H1 (cell line): ENCODE measurements around the gene PRMT5. TPM values are rescaled to one million over a fixed set of nuclear protein-coding genes. Genes with fewer than 3 reads are reported as not detected.

ENCODE experiments used
- CTCF ChIA-PET: fragments of 300-600 bp; sonication (Branson Sonifier 250); formaldehyde crosslinking; loops from one replicate; lab custom pipeline; 2021; ENCODE audit not compliant: partially characterized antibody; lab: Charles Lee
- POLR2A ChIA-PET: fragments of 300-600 bp; sonication (Branson Sonifier 250); formaldehyde crosslinking; loops from one replicate; lab custom pipeline; 2021; ENCODE audit warnings: inconsistent platforms; ENCODE audit not compliant: partially characterized antibody; lab: Charles Lee
- DNase-seq, 2 experiments: peaks; one replicate each; pipeline versions ENCODE4 v3.0.0 to v3.0.0-alpha.2; 2010 to 2022; ENCODE audit warnings: low spot score in 2 of 2, low read depth in 1 of 2, mixed read lengths in 1 of 2
- FAIRE-seq: peaks from 2 replicates; lab custom pipeline; 2011; peaks lifted over from hg19 to GRCh38; lab: Jason Lieb, UNC
- H2AFZ ChIP-seq: 2 replicates; pipeline ENCODE4 v1.8.1; 2012; ENCODE audit warnings: low read length, inconsistent platforms
- H2AK5ac ChIP-seq: 2 replicates; pipeline ENCODE4 v1.6.1; 2013; ENCODE audit warnings: low read depth, low read length
- H2BK120ac ChIP-seq: replicated peaks from 2 replicates; pipeline ENCODE3; 2013; ENCODE audit warnings: low read depth, low read length, inconsistent platforms
- H2BK12ac ChIP-seq: 2 replicates; pipeline ENCODE4 v1.6.1; 2013; ENCODE audit warnings: low read depth, low read length
- H2BK15ac ChIP-seq: 2 replicates; pipeline ENCODE4 v1.6.1; 2013; ENCODE audit warnings: low read length
- H2BK20ac ChIP-seq: 2 replicates; pipeline ENCODE4 v1.6.1; 2013; ENCODE audit warnings: low read length
- H2BK5ac ChIP-seq: 2 replicates; pipeline ENCODE4 v1.6.1; 2013; ENCODE audit warnings: low read depth, low read length
- H3K14ac ChIP-seq: 2 replicates; pipeline ENCODE4 v1.6.1; 2013; ENCODE audit warnings: inconsistent platforms; ENCODE audit not compliant: insufficient read length
- H3K18ac ChIP-seq: 2 replicates; pipeline ENCODE4 v1.6.1; 2013; ENCODE audit warnings: low read length; ENCODE audit errors: extremely low read depth
- H3K23ac ChIP-seq: 2 replicates; pipeline ENCODE4 v1.6.1; 2013; ENCODE audit warnings: inconsistent platforms; ENCODE audit not compliant: insufficient read length
- H3K23me2 ChIP-seq: 2 replicates; pipeline ENCODE4 v1.6.1; 2013; ENCODE audit warnings: low read depth, low read length
- H3K27ac ChIP-seq: 2 replicates; pipeline ENCODE4 v1.6.1; 2011; ENCODE audit warnings: low read depth, low read length, inconsistent platforms
- H3K27me3 ChIP-seq, 4 experiments: replicated peaks in 1 of 4; 1 replicate in 1 of 4; 2 replicates in 3 of 4; pipeline versions ENCODE4 v1.6.1 to v1.8.1; 2011 to 2013; ENCODE audit warnings: low read length in 3 of 4, mild to moderate bottlenecking in 3 of 4, inconsistent platforms in 2 of 4, mixed read lengths in 2 of 4, moderate library complexity in 1 of 4; ENCODE audit not compliant: control insufficient read depth in 3 of 4, insufficient read depth in 3 of 4; ENCODE audit errors: extremely low read depth in 1 of 4
- H3K36me3 ChIP-seq, 4 experiments: 2 replicates each; pipeline versions ENCODE4 v1.6.1 to v1.8.1; 2011 to 2013; ENCODE audit warnings: mild to moderate bottlenecking in 4 of 4, low read length in 3 of 4, moderate library complexity in 2 of 4, control low read depth in 1 of 4, inconsistent platforms in 1 of 4; ENCODE audit not compliant: insufficient read depth in 4 of 4, control insufficient read depth in 2 of 4
- H3K4ac ChIP-seq: replicated peaks from 2 replicates; pipeline ENCODE3; 2013; ENCODE audit warnings: low read length, low read depth, mixed read lengths, inconsistent platforms; ENCODE audit not compliant: insufficient read length
- H3K4me1 ChIP-seq, 4 experiments: replicated peaks in 1 of 4; 1 replicate in 1 of 4; 2 replicates in 3 of 4; pipeline versions ENCODE4 v1.6.1 to v1.8.1; 2011 to 2013; ENCODE audit warnings: low read length in 3 of 4, inconsistent platforms in 2 of 4, mixed read lengths in 1 of 4; ENCODE audit not compliant: insufficient read depth in 4 of 4, control insufficient read depth in 3 of 4
- H3K4me2 ChIP-seq, 2 experiments: 2 replicates each; pipeline versions ENCODE4 v1.6.1 to v1.8.1; 2011 to 2013; ENCODE audit warnings: low read depth in 2 of 2, low read length in 2 of 2, control low read depth in 1 of 2, inconsistent platforms in 1 of 2, mild to moderate bottlenecking in 1 of 2; ENCODE audit not compliant: insufficient read depth in 1 of 2
- H3K4me3 ChIP-seq, 4 experiments: fragments of 200-600, 300-600 bp in 1 of 4; sonication (generic), shearing (Covaris generic), sonication (Bioruptor Twin) in 1 of 4; 2 replicates each; pipeline versions ENCODE4 v1.5.1 to v1.8.1; 2011 to 2016; ENCODE audit warnings: low read length in 4 of 4, low read depth in 3 of 4, control low read depth in 2 of 4, inconsistent platforms in 2 of 4, mild to moderate bottlenecking in 2 of 4, mixed read lengths in 1 of 4, moderate library complexity in 1 of 4; ENCODE audit not compliant: insufficient read depth in 2 of 4; ENCODE audit errors: extremely low read depth in 1 of 4
- H3K56ac ChIP-seq: replicated peaks from 2 replicates; pipeline ENCODE3; 2013; ENCODE audit warnings: low read depth, mild to moderate bottlenecking, mixed read lengths, low read length, inconsistent platforms; ENCODE audit not compliant: insufficient read length
- H3K79me1 ChIP-seq: 2 replicates; pipeline ENCODE4 v1.6.1; 2013; ENCODE audit warnings: low read depth, low read length, control low read depth
- H3K79me2 ChIP-seq, 2 experiments: 2 replicates each; pipeline versions ENCODE4 v1.6.1 to v1.8.1; 2012 to 2013; ENCODE audit warnings: low read length in 2 of 2, mild to moderate bottlenecking in 2 of 2, inconsistent platforms in 1 of 2; ENCODE audit not compliant: insufficient read depth in 2 of 2, control insufficient read depth in 1 of 2
- H3K9ac ChIP-seq, 4 experiments: replicated peaks in 1 of 4; 1 replicate in 1 of 4; 2 replicates in 3 of 4; pipeline versions ENCODE4 v1.6.1 to v1.8.1; 2011 to 2013; ENCODE audit warnings: low read depth in 3 of 4, low read length in 3 of 4, control low read depth in 2 of 4, mild to moderate bottlenecking in 2 of 4, moderate library complexity in 2 of 4, inconsistent platforms in 1 of 4; ENCODE audit errors: extremely low read depth in 1 of 4
- H3K9me3 ChIP-seq, 2 experiments: 2 replicates each; pipeline versions ENCODE4 v1.6.1 to v1.8.1; 2012 to 2013; ENCODE audit warnings: mild to moderate bottlenecking in 2 of 2, moderate library complexity in 2 of 2, control low read depth in 1 of 2, inconsistent platforms in 1 of 2, low read depth in 1 of 2, low read length in 1 of 2, mixed read lengths in 1 of 2; ENCODE audit not compliant: insufficient read depth in 2 of 2
- H4K20me1 ChIP-seq, 2 experiments: replicated peaks in 1 of 2; 2 replicates each; pipeline versions ENCODE3 to v1.8.1; 2011 to 2013; ENCODE audit warnings: inconsistent platforms in 2 of 2, low read length in 2 of 2, mild to moderate bottlenecking in 1 of 2; ENCODE audit not compliant: insufficient read depth in 2 of 2, control insufficient read depth in 1 of 2
- H4K5ac ChIP-seq: 2 replicates; pipeline ENCODE4 v1.6.1; 2013; ENCODE audit warnings: low read length, low read depth, mixed read lengths, inconsistent platforms; ENCODE audit not compliant: insufficient read length
- H4K8ac ChIP-seq: 2 replicates; pipeline ENCODE4 v1.8.0; 2013; ENCODE audit warnings: mild to moderate bottlenecking, moderate library complexity, low read length, inconsistent platforms; ENCODE audit not compliant: insufficient read depth; ENCODE audit errors: extremely low read depth
- H4K91ac ChIP-seq: replicated peaks from 2 replicates; pipeline ENCODE3; 2013; ENCODE audit warnings: low read length, mixed read lengths, inconsistent platforms; ENCODE audit not compliant: insufficient read length
- CBX8 ChIP-seq: fragments of 300-800, 300-1000 bp; sonication (generic); IDR thresholded peaks from 2 replicates; pipeline ENCODE4 v1.7.1; 2016; ENCODE audit warnings: low read depth, low read length, borderline replicate concordance
- KDM1A ChIP-seq: fragments of 200-600, 300-600 bp; sonication (generic); IDR thresholded peaks from 2 replicates; pipeline ENCODE4 v1.7.1; 2016; ENCODE audit warnings: mild to moderate bottlenecking, low read length, borderline replicate concordance
- NANOG ChIP-seq: IDR thresholded peaks from 2 replicates; pipeline ENCODE4 v1.6.1; 2011; ENCODE audit warnings: low read length, low read depth, mild to moderate bottlenecking, inconsistent platforms; ENCODE audit not compliant: insufficient read depth, poor library complexity, severe bottlenecking
- PHF8 ChIP-seq: fragments of 200-600 bp; sonication (generic); conservative IDR thresholded peaks from 2 replicates; pipeline ENCODE4 v1.7.1; 2012; ENCODE audit warnings: low read depth, mild to moderate bottlenecking, inconsistent platforms, low read length, moderate library complexity
- RBBP5 ChIP-seq: IDR thresholded peaks from 2 replicates; pipeline ENCODE4 v1.7.1; 2012; ENCODE audit warnings: low read depth, mild to moderate bottlenecking, inconsistent platforms, low read length, moderate library complexity, borderline replicate concordance
- WGBS, 2 experiments: shearing (Covaris generic) in 1 of 2; methylation state at CpG; one replicate each; pipeline versions ENCODE4 v1.1.6 to v1.1.7; 2013 to 2015; ENCODE audit warnings: low lambda C conversion rate in 2 of 2, mixed read lengths in 2 of 2, inconsistent platforms in 1 of 2, low coverage in 1 of 2, missing lambda C conversion rate in 1 of 2; ENCODE audit not compliant: insufficient replicate concordance in 2 of 2, insufficient coverage in 1 of 2, insufficient read length in 1 of 2; ENCODE audit errors: extremely low coverage in 1 of 2, missing lambda C conversion rate in 1 of 2; 5-methylcytosine and 5-hydroxymethylcytosine counted together
- polyA plus RNA-seq, 7 experiments: library from polyadenylated mRNA; depleted of rRNA in 3 of 7; stranded (reverse) in 5 of 7; unstranded in 2 of 7; fragments of >200 nt in 5 of 7; fragments of 200-250 nt in 2 of 7; gene quantifications; 1 replicate in 5 of 7; 2 replicates in 1 of 7; 4 replicates in 1 of 7; pipeline versions ENCODE4 v1.2.1 to v1.2.3, GENCODE V29; 2011 to 2013; ENCODE audit warnings: missing spikeins in 2 of 7, mixed read lengths in 2 of 7
- total RNA-seq: library from RNA; stranded (reverse); fragmentation: NEBNext Ultra II Directional; extraction: Animal tissue kit (Norgen Biotek cat#: 25700); gene quantifications from 2 replicates; pipeline ENCODE4 v1.2.1, GENCODE V29; 2021
- TF ChIP-seq, protein P1 (sequence below): IDR thresholded peaks from 2 replicates; pipeline ENCODE4 v1.6.1; 2011; ENCODE audit warnings: low read length, improper control_type of control experiment

PRMT5 gene
- total and polyA plus RNA-seq, 2 of the 8 experiments (the other 6 are each of a cell fraction or from before 2014, with no cell fraction given): 171 to 402 TPM

DNA sequence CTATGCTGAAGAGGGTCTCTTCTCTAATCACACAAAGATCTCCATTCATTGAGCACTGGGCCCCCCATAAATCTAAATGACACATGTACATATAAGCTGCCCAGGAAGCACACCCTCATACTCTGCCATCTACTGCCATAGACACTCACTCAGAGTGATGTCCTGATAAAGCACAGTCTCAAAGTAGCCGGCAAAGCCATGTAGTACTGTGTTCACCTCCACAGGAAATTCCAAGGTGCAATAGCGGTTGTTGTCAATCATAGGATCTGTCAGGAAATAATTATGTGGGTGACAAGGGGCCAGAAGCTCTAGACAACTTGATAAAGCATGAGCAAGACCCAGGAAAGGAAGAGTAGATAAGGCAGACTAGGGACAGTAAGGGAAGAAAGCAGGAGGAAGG is 6.9 kb downstream of the PRMT5 start:
- Histone ChIP-seq H3K9ac (no peak overlapping the region), H3K79me2 (peaks cover 0 to 15% of the 10 kb centered on the region in 2 experiments; a peak in 2 of 4 replicates), H3K4me2 (no peak overlapping the region), H2BK12ac (no peak overlapping the region), H3K27ac (no peak overlapping the region), H3K18ac (no peak overlapping the region), H3K4me1 (peaks cover 0 to 7% (median 3%) of the 10 kb centered on the region in 4 experiments; a peak in 5 of 7 replicates), H4K8ac (no peak overlapping the region), H3K14ac (no peak overlapping the region), H4K91ac (no peak overlapping the region), H3K9me3 (no peaks in the 10 kb centered on the region), H3K56ac (no peak overlapping the region), H3K4ac (no peak overlapping the region), H3K4me3 (no peak overlapping the region), H2BK15ac (no peak overlapping the region), H2BK120ac (no peak overlapping the region), H2BK20ac (no peak overlapping the region), H4K20me1 (peaks cover 0 to 2% of the 10 kb centered on the region in 2 experiments), H3K36me3 (peaks cover 30 to 70% (median 52%) of the 10 kb centered on the region in 4 experiments), H3K79me1 (0 out of 2 replicates have a peak, but pooled peaks cover under 1% of the 10 kb centered on the region), H4K5ac (no peak overlapping the region), H3K27me3 (no peaks in the 10 kb centered on the region; a peak in 1 of 7 replicates), H2AFZ (no peak overlapping the region), H2AK5ac (no peak overlapping the region), H2BK5ac (no peak overlapping the region), H3K23ac (no peak overlapping the region), H3K23me2 (peaks cover 4% of the 10 kb centered on the region; the same call in 1 of the 2 replicates)
- no peak for FAIRE-seq
- CTCF ChIA-PET: interaction anchor here (1.0 kb wide), 1 partner anchor 147 kb away, joined by 3 read pairs; no protein-coding TSS in a partner anchor
- DNase-seq: no peak
- no peak for TF ChIP-seq NANOG
- no peak for TF ChIP-seq RBBP5
- TF ChIP-seq CBX8: no peak
- no peak for TF ChIP-seq KDM1A
- TF ChIP-seq PHF8: no peak
- TF ChIP-seq, protein P1, sequence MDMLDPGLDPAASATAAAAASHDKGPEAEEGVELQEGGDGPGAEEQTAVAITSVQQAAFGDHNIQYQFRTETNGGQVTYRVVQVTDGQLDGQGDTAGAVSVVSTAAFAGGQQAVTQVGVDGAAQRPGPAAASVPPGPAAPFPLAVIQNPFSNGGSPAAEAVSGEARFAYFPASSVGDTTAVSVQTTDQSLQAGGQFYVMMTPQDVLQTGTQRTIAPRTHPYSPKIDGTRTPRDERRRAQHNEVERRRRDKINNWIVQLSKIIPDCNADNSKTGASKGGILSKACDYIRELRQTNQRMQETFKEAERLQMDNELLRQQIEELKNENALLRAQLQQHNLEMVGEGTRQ: no peak
- POLR2A ChIA-PET: interaction anchor here (1.5 kb wide), 1 partner anchor 147 kb away, joined by 4 read pairs; no protein-coding TSS in a partner anchor
- 92% methylated on average over 2 of the region's 2 CpGs; no CpG with 5 or more reads in 1 of the 2 experiments for WGBS, 2 experiments
